Heart right ventricle (tissue), 16 donors: Measurements from ENCODE around the gene LDLRAD4. TPM values are rescaled to one million over a fixed set of nuclear protein-coding genes. Genes with fewer than 3 reads are reported as not detected.

ENCODE experiments used
- ATAC-seq, 8 donors: fragments of 200-7000 bp; cut with Tn5 transposase; one replicate each; pipeline ENCODE4 v1.9.1; 2020; ENCODE audit warnings: mild to moderate bottlenecking in 8 of 8, moderate library complexity in 8 of 8, moderate number of reproducible peaks in 1 of 8
- DNase-seq, 2 donors: peaks; one replicate each; pipeline ENCODE4 v3.0.0-alpha.2; 2020
- H3K27ac ChIP-seq, 10 donors: fragments of 200-600 bp; sonication (generic) in 2 of 10; one replicate each; pipeline versions ENCODE4 v1.5.0 to v1.8.0; 2020 to 2022; ENCODE audit warnings: mild to moderate bottlenecking in 3 of 10
- H3K27me3 ChIP-seq, 7 donors: fragments of 200-600 bp; one replicate each; pipeline ENCODE4 v1.8.0; 2021 to 2022; ENCODE audit warnings: mild to moderate bottlenecking in 2 of 7
- H3K36me3 ChIP-seq, 9 donors: fragments of 200-600 bp; sonication (generic) in 1 of 9; one replicate each; pipeline versions ENCODE4 v1.5.0 to v1.8.0; 2020 to 2022; ENCODE audit warnings: mild to moderate bottlenecking in 2 of 9
- H3K4me1 ChIP-seq, 9 donors: fragments of 200-600 bp; sonication (generic) in 1 of 9; one replicate each; pipeline versions ENCODE4 v1.5.0 to v1.8.0; 2020 to 2022; ENCODE audit warnings: mild to moderate bottlenecking in 4 of 9
- H3K4me3 ChIP-seq, 10 donors: fragments of 200-600 bp; sonication (generic) in 2 of 10; one replicate each; pipeline versions ENCODE4 v1.5.0 to v1.8.0; 2020 to 2022; ENCODE audit warnings: mild to moderate bottlenecking in 7 of 10, moderate library complexity in 2 of 10
- H3K9me3 ChIP-seq, 11 donors: fragments of 200-600 bp in 10 of 11; sonication (generic) in 2 of 11; one replicate each; pipeline versions ENCODE4 v1.5.0 to v1.8.0; 2013 to 2022; ENCODE audit warnings: mild to moderate bottlenecking in 2 of 11, control low read depth in 1 of 11, moderate library complexity in 1 of 11
- WGBS, 2 donors: extraction: QIAGEN DNeasy Blood & Tissue Kit; methylation state at CpG; one replicate each; pipeline ENCODE4 v1.1.7; 2013; ENCODE audit warnings: inconsistent platforms in 1 of 2; 5-methylcytosine and 5-hydroxymethylcytosine counted together
- intact Hi-C, 10 donors: fragments of 100-400 bp; cut with DNase I; formaldehyde crosslinking; loops; one replicate each; pipeline versions ENCODE4 v1.11.1 to v1.14.2; 2022
- polyA plus RNA-seq, 2 donors: library from polyadenylated mRNA; stranded (reverse); fragments of 200-250 nt; gene quantifications; one replicate each; pipeline ENCODE4 v1.2.3, GENCODE V29; 2013
- total RNA-seq, 10 donors: library from RNA; stranded (reverse); fragmentation: NEBNext Ultra II Directional in 3 of 10; extraction: Animal tissue kit (Norgen Biotek cat#: 25700) in 3 of 10; gene quantifications; one replicate each; pipeline versions ENCODE4 v1.2.1 to v1.2.4, GENCODE V29; 2021 to 2023
- TF ChIP-seq, protein P1 (sequence below), 9 donors: fragments of 200-600 bp; sonication (generic) in 2 of 9; IDR thresholded peaks; one replicate each; pipeline versions ENCODE4 v1.5.0 to v1.8.0; 2021 to 2022; ENCODE audit warnings: antibody characterized with exemption in 9 of 9, mild to moderate bottlenecking in 5 of 9, moderate library complexity in 1 of 9
- donor health status: Arrhythmogenic right ventricular cardiomyopathy.
- donor health status: ischemic (EF 13 %, LVEDD 7.1; RV severe dilation, severe dysfunction).
- donor health status: healthy with polysubstance abuse.
- donor health status: DM: no; HTN: yes; CAD: no.
- donor health status: DM: no; HTN: no; CAD: no.
- donor health status: ischemic (EF 25% LVEDD 6.9; RV normal size, moderate dysfunction).
- donor health status: ischemic (EF 25% LVEDD 5.7; RV mildly dilated, moderate dysfunction).
- donor health status: healthy.
- donor health status: DM: yes; HTN: yes; CAD: no.
- donor health status: Ischemic cardiomyopathy.
- donor health status: ischemic (EF 35%, LVEDD 5.7; RV mildly dilated, moderate dysfunction).
- donor health status: nonischemic (EF 11% LVEDD 7.7; RV severe dilation, severe dysfunction).
- donor health status: DM: yes; HTN: yes; CAD: no.
- donor health status: PGD.
- donor health status: ischemic (EF 29% LVEDD 5.4; RV normal size, mild dysfunction).
- donor health status: nonischemic (EF 23%, LVEDD 6.1; RV moderate dilation, normal function).

Gene LDLRAD4
- total and polyA plus RNA-seq, 12 donors, result 5.4 to 74.6 (median 34.6) TPM

DNA sequence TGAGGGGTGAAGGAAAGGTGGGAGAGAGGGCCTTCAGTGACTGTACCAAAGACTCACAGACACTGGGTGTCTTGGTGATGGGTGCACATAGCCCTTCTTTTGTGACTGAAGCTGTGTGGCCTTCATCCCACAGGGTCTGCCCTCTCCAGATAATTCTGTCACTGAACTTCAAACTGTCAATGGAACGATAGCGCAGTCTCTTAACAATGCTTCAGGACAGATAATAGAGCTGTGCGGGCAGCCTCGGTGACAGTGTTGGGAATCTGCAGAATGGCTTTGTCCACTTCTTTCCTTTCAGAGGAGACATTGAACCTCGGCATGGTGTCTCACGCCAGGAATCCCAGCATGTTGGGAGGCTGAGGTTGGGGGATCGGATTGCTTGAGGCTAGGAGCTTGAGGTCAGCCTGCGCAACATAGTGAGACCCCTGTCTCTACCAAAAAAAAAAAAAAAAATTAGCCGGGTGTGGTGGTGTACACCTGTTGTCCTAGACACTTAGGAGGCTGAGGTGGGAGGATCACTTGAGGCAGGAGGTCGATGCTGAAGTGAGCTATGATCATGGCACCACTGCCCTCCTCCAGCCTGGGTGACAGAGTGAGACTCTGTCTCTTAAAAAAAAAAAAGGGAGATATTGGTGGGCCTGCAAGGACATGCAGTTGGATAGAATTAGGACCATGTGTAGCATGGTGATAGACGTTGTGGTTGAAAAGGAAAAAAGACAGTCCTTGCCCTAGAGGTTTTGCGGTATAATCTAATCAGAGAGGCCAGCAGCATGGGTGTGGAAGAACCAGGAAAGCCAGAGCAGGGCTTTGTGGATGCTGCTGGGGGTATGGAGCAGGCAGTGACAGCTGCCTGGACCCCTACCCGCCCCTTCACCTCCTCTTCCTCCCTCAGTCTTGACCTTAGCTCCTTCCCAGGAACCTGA, 91.4 kb downstream of the LDLRAD4 start:
- DNase-seq (no peak), ATAC-seq (peak in 2 of 8 donors; percentile 17 to 45)
- 72 to 87% methylated on average over 13 of the region's 13 CpGs for WGBS, 2 donors
- no peaks in the 10 kb centered on the region for H3K27me3 ChIP-seq
- intact Hi-C loops, result loop anchor here in 5 of 10 donors (5.0 to 10.0 kb wide), 7 partner anchors 45 to 215 kb away; partner anchors contain the start of gene LDLRAD4 (in 2 of the 5)
- TF ChIP-seq, protein P1, sequence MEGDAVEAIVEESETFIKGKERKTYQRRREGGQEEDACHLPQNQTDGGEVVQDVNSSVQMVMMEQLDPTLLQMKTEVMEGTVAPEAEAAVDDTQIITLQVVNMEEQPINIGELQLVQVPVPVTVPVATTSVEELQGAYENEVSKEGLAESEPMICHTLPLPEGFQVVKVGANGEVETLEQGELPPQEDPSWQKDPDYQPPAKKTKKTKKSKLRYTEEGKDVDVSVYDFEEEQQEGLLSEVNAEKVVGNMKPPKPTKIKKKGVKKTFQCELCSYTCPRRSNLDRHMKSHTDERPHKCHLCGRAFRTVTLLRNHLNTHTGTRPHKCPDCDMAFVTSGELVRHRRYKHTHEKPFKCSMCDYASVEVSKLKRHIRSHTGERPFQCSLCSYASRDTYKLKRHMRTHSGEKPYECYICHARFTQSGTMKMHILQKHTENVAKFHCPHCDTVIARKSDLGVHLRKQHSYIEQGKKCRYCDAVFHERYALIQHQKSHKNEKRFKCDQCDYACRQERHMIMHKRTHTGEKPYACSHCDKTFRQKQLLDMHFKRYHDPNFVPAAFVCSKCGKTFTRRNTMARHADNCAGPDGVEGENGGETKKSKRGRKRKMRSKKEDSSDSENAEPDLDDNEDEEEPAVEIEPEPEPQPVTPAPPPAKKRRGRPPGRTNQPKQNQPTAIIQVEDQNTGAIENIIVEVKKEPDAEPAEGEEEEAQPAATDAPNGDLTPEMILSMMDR (IDR thresholded peaks at IDR 0.05), result no peak
- peaks cover 4 to 23% (median 10%) of the 10 kb centered on the region in 9 donors for H3K4me1 ChIP-seq
- H3K36me3 ChIP-seq, result peaks cover 0 to 11% (median 0%) of the 10 kb centered on the region in 9 donors
- no peak overlapping the region for H3K27ac ChIP-seq
- no peak overlapping the region for H3K4me3 ChIP-seq
- H3K9me3 ChIP-seq, result peaks cover 0 to 8% (median 0%) of the 10 kb centered on the region in 11 donors

DNA sequence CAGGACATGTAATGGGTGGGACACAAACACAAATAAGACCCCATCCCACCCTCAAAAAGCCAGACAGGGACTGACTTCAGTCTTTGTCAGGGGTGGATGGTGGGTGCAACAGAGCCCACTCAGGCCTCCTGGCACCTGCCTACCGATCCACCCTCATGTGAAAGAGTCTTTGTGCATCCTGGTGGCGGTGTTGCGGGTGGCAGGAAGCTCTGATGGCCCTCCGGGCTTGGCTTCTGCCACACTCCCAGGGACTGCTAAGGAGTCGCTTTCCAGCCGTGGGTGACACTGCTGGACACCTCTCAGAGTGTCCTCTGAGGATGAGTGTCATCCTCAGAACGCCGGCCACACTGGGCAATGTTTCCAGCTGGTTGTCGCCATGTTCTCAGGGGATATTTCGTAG, 92.6 kb downstream of the LDLRAD4 start:
- intact Hi-C loops, result loop anchor here in 3 of 10 donors (10.0 kb wide), 3 partner anchors 46 to 86 kb away; no protein-coding TSS in a partner anchor
- TF ChIP-seq, protein P1 (IDR thresholded peaks at IDR 0.05), result no peak
- WGBS, 2 donors, result 95% methylated on average over 10 of the region's 10 CpGs
- Histone ChIP-seq H3K4me3 (no peak overlapping the region), H3K27ac (no peak overlapping the region), H3K27me3 (no peaks in the 10 kb centered on the region), H3K36me3 (peaks cover 0 to 20% (median 0%) of the 10 kb centered on the region in 9 donors), H3K4me1 (peaks cover 2 to 18% (median 7%) of the 10 kb centered on the region in 9 donors), H3K9me3 (peaks cover 0 to 15% (median 6%) of the 10 kb centered on the region in 11 donors)
- DNase-seq, result no peak
- ATAC-seq, result peak in 1 of 8 donors; percentile 20

DNA sequence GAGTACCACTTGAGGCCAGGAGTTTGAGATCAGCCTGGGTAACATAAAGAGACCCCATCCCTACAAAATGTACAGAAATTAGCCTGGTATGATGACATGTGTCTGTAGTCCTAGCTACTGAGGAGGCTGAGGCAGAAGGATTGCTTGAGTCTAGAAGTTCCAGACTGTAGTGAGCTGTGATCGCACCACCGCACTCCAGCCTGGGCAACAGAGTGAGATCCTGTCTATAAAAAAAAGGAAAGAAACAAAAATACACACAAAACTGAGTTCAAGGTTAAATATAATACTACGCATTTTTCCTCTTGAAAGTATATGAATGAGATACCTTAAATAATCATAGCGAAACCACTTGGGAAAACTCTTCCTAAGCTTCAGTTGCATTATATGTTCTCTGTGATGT, 94.0 kb downstream of the LDLRAD4 start:
- ATAC-seq, result no peak
- WGBS, 2 donors, result 97 to 99% methylated on average over 4 of the region's 4 CpGs
- intact Hi-C loops, result loop anchor here in 3 of 10 donors (10.0 kb wide), 3 partner anchors 48 to 88 kb away; no protein-coding TSS in a partner anchor

More for the DNA sequence above, 94.0 kb downstream of the LDLRAD4 start:
- no peak overlapping the region for H3K4me3 ChIP-seq
- H3K27me3 ChIP-seq, result no peaks in the 10 kb centered on the region
- H3K27ac ChIP-seq, result no peak overlapping the region
- peaks cover 0 to 5% (median 0%) of the 10 kb centered on the region in 9 donors for H3K4me1 ChIP-seq
- H3K36me3 ChIP-seq, result peaks cover 0 to 21% (median 0%) of the 10 kb centered on the region in 9 donors
- H3K9me3 ChIP-seq, result peaks cover 0 to 23% (median 8%) of the 10 kb centered on the region in 11 donors
- TF ChIP-seq, protein P1 (IDR thresholded peaks at IDR 0.05), result no peak
- no peak for DNase-seq
